Cardiac septum (tissue), 1 donor: ENCODE measurements around the gene TMEM119. TPM values are rescaled to one million over a fixed set of nuclear protein-coding genes. Genes with fewer than 3 reads are reported as not detected.
"Not testable (repeated sequence)": the region's sequence is repeated elsewhere in the genome, so short reads cannot be mapped to it uniquely, and the experiment has no call there.

ENCODE experiments used
- DNase-seq: peaks from one replicate; pipeline ENCODE4 v3.0.0-alpha.2; 2020; ENCODE audit warnings: low spot score
- intact Hi-C: fragments of 100-400 bp; cut with DNase I; formaldehyde crosslinking; loops from one replicate; pipeline ENCODE4 v1.14.0; 2022
- total RNA-seq: library from RNA; stranded (reverse); fragmentation: NEBNext Ultra II Directional; extraction: Animal tissue kit (Norgen Biotek cat#: 25700); gene quantifications from one replicate; pipeline ENCODE4 v1.2.1, GENCODE V29; 2021
- donor health status: DM: no; HTN: no; CAD: no.

Gene TMEM119
- total RNA-seq, 1 donor from 2014 or later, result 3.4 TPM

GRCh38 chr12:108635201-108635996 lies 37.5 kb upstream of the TMEM119 start:
- no peak for DNase-seq
- intact Hi-C loops, result no loop called here

GRCh38 chr12:108634341-108634751 lies 36.5 kb upstream of the TMEM119 start:
- DNase-seq, result peak; percentile 92
- intact Hi-C loops, result no loop called here

GRCh38 chr12:108633534-108634248 lies 35.8 kb upstream of the TMEM119 start, which contains the start of gene SELPLG:
Gene SELPLG, minus strand, starts transcription at chr12:108633894. Its CDS starts 9,587 bp downstream, at chr12:108624307.
- intact Hi-C loops, result no loop called here
- peak; percentile 94 for DNase-seq

GRCh38 chr12:108633081-108633533 lies 35.2 kb upstream of the TMEM119 start:
- DNase-seq, result peak; percentile 69
- intact Hi-C loops, result no loop called here

GRCh38 chr12:108631261-108631660 lies 33.4 kb upstream of the TMEM119 start:
- intact Hi-C loops, result not testable (repeated sequence)

GRCh38 chr12:108630481-108631207 lies 32.8 kb upstream of the TMEM119 start:
- intact Hi-C loops, result no loop called here
- DNase-seq, result peak; percentile 70

More at GRCh38 chr12:108631261-108631660, 33.4 kb upstream of the TMEM119 start:
- DNase-seq, result peak; percentile 33

- DNase-seq, result peak; percentile 78
- intact Hi-C loops, result no loop called here
Observed at GRCh38 chr12:108629824-108630476, 32.1 kb upstream of the TMEM119 start.

- intact Hi-C loops, result no loop called here
- no peak for DNase-seq
Observed at GRCh38 chr12:108629151-108629550, 31.3 kb upstream of the TMEM119 start.

- intact Hi-C loops, result no loop called here
- no peak for DNase-seq
Observed at GRCh38 chr12:108627134-108627920, 29.4 kb upstream of the TMEM119 start.

- intact Hi-C loops, result no loop called here
- DNase-seq, result no peak
Observed at GRCh38 chr12:108625228-108625627, 27.3 kb upstream of the TMEM119 start.

GRCh38 chr12:108623577-108623976 lies 25.7 kb upstream of the TMEM119 start:
- intact Hi-C loops, result no loop called here
- DNase-seq, result no peak

- no peak for DNase-seq
- intact Hi-C loops, result no loop called here
Observed at GRCh38 chr12:108622921-108623514, 25.1 kb upstream of the TMEM119 start.

GRCh38 chr12:108622421-108622820 lies 24.5 kb upstream of the TMEM119 start:
- intact Hi-C loops, result no loop called here
- DNase-seq, result no peak

- intact Hi-C loops, result no loop called here
- no peak for DNase-seq
Observed at GRCh38 chr12:108621161-108621560, 23.3 kb upstream of the TMEM119 start.

- intact Hi-C loops, result no loop called here
- no peak for DNase-seq
Observed at GRCh38 chr12:108620236-108620879, 22.5 kb upstream of the TMEM119 start.

GRCh38 chr12:108619369-108620160 lies 21.7 kb upstream of the TMEM119 start:
- no peak for DNase-seq
- intact Hi-C loops, result loop anchor here (2.0 to 10.0 kb wide), 2 partner anchors 49 to 105 kb away; partner anchors contain the start of gene FICD

- DNase-seq, result not testable (repeated sequence)
- intact Hi-C loops, result loop anchor here (1.0 to 10.0 kb wide), 3 partner anchors 48 to 104 kb away; partner anchors contain the start of gene FICD
Observed at GRCh38 chr12:108618953-108619274, 21.0 kb upstream of the TMEM119 start.
